ENCODE measurements around the gene KDM3B.
"Not testable (repeated sequence)": the region's sequence is repeated elsewhere in the genome, so short reads cannot be mapped to it uniquely, and the experiment has no call there.

KDM3B gene

DNA sequence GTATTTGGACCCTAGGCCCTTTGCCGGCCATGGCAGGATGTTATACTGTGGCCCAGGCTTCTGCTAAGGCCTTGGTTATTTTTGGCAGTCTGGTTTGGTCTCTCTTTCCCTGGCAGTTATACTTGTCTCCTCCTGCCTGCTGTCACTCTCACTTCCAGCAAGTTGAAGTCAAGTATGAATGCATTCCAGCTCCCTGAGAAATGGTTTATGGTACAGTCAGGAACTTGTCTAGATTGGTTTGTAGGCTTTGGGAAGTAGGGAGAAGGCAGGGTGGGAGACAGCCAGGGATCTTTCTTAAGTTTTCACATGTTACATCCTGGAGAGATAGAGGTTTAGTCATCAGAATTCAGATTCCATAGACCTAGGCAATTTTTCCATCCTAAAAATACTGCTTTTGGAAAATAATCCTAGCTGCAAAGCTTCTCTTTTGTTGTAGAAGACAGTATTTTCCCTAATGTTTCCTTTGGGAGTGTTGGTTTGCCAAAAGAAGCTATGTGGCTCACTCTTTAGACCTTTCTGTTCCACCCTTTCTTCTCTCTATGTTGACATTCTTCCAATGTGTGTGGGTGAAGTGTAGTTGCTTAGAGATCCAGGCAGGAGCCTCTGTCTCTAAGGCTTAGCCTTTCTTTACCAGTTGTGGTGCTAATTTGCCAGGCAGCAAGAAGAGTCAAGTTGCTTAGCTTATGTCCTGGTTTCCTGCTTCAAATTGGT, 2.5 kb upstream of the KDM3B start:
- no peak for DNase-seq (ENCODE audit: low spot score)

DNA sequence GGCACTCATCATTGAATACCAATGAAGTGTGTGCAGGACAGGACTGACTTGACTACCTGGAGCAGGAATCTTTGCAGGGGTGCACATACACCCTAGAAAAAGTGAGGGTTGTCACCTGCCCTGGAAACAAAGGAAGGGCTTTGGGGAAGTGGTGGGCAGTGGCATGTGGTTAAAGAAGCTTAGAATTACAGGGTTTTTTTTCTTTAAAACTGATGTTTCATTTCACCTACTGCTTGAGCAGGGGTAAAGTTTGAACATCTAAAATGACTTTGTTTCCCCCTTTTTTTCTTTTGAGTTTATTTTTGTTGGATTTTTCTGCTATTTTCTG, 2.0 kb upstream of the KDM3B start:
- no peak for DNase-seq (ENCODE audit: low spot score)

DNA sequence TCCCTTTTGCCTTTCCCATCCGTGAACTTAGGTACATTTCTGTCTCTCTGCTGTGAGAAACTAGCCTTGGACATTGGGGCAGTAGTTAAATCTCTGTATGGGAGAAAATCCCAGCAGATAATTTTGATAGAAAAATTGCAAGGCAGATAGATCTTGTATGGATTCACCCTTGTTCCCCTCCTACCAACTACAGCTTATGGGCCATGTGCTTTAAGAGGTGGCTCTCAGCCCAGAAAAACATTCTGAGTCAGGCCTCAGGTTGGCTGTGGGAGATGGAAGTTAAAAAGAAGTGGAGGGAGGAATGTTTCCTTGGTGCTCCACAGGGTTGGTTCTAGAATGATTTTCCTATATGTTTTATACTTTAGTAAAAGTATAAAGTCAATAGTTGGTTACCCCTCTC, 1.4 kb upstream of the KDM3B start:
- DNase-seq (ENCODE audit: low spot score): no peak

DNA sequence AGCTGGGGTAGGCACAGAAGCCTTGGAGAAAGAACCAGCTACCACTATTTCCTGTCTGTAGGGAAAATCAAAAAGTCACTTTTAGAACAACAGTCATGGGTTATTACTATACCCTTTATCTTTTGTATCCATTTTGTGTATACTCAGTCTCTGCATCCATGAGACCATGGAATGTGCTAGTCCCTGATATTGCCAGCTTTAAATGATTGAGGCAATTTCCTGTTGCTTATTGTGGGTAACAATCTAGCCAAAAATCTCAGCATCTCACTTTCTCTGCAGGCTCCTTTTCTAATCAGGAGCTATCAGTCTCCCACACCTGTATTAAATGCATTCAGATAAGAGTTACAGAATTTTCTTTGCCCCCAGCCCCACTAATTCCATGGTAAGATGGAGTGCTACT, 968 bp upstream of the KDM3B start:
- DNase-seq (ENCODE audit: low spot score): no peak

DNA sequence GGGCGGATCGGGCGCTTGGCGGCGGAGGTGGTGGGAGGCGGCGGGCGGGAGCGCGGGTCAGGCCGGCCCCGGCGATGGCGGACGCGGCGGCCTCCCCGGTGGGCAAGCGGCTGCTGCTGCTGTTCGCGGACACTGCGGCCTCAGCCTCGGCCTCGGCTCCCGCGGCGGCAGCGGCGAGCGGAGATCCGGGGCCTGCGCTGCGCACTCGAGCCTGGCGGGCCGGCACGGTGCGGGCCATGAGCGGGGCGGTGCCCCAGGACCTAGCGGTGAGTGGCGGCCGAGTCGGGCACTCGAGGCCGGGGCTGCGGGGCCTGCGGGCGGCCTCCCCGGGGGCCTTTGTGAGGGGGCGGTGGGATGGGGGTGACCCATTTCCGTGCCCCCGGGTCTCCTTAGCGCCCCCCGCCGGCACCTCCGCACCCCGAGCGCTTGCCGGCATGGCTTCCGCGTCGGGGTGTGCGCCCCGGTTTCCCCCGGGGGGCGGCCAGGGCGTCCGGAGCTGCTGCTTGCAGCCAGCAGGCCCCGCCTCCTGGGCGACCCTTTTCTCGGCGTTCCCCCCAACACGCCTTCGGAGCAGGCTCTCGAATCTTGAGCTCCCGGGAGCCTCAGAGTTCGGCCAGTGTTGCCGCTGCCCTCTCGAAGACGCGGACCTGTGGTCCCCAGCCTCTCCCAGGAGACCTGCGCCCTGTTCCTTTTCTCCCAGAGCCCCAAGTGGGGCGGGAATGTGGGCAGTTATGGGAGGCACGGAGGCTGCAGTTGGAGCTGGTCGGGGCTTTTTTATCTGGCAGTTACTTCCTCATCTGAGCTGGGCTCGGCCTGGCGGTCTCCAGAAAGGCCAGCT, 456 bp downstream of the KDM3B start:
- peak; percentile 55 for DNase-seq (ENCODE audit: low spot score)

DNA sequence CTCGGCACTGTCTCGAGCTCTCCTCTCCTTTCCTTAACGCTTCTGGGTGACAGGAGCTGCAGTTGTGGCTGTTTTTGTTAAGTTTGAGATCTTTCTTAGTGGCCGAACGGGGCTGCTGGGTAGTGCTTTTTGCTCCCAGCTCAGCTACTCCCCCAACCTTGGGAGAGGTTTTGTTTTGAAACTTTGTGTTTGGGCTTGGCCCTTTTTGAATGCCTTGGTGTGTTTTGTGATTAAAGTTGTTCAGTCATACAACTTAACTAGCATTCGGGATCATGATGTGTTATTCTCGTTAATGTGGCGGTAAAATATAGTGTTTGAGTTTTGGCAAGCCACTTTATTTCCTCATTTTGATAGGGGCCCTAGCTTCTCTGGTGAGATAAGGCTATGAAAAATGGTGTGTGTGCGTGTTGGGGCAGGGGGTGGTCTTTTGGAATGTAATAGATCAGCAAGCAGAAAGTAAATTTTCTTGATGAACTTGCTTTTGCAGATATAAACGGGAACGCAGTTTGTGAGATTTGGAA, 1.1 kb downstream of the KDM3B start:
- DNase-seq (ENCODE audit: low spot score): no peak

DNA sequence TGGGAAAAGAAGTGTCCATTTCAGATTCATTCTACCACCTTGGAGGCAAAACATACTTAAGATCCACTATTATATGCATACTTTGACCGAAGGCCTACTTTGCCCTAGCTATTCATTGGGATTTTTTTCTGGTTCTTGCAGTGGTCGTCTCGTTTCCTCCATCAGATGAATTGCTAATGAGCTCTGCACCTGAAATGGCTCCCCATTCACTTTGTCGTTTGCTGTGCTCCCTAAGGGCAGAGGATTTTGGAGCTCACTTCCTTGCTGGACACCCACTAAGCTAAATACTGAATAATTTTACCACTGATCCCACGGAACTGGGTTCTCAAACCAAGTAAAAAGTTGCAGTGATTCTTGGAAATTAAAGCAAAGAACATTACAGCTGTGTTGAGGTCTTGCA, 1.9 kb downstream of the KDM3B start:
- DNase-seq (ENCODE audit: low spot score): no peak

DNA sequence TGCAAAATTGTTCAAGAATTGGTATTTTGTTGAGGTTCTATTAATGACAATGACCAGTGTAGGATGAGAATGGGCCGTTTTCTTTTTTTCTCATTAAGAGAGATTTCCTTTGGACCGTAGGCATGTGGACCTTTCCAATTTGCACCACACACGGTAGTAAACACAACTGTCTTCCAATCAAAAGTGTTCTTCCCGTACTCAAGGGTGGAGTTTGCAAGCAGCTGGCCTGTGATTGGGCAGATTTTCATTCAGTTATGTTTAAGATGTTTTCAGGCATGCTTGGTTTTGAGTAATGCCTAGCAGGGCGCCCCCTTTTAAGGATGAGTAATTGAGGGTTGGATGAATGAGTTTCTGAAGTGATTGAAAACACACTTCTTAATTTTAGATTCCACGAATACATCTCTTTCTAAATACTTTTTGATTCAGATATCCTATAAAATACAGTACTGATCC, 2.5 kb downstream of the KDM3B start:
- DNase-seq (ENCODE audit: low spot score): no peak

DNA sequence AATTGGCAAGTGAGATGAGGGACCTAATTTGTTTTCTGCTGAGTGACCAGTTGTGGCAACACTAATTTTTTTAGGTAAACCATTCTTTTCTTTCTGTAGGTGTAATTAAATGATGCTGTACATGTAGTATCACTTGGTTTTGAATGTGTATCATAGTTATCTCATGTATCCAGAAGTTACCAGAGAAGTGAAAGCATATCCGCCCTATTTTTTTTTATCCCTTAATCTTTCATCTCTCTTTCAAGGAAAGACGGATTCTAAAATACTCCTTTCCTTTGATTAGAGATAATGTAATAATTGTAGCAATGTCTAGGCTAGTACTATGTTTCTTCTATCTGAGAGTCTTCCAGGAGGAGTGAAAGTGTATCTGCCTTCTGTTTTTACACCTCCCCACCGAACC, 7.1 kb downstream of the KDM3B start:
- no peak for DNase-seq (ENCODE audit: low spot score)

DNA sequence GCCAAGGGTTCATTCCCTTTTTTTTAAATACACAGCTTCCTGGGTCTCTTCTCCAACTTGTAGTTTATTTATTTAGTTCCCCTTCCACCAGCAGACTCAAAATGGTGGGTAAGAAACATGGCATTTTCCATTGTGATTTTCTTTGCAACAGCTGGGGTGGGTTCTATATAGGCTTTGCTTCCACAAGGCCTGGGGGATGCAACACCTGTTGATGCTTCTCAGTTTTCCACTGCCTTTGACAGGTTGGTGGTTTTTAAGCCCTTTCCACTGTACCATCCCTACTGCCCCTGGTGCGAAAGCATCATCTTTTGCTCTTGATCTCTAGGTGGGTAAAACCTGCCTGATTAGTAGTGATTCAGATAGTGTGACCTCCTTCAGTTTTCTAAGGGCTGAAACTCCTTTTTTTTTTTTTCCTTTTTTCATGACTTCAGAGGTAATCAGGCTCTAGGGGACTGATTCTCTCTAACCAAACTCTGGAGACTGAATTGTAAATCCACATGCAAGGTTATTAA, 8.5 kb downstream of the KDM3B start:
- DNase-seq (ENCODE audit: low spot score): no peak

DNA sequence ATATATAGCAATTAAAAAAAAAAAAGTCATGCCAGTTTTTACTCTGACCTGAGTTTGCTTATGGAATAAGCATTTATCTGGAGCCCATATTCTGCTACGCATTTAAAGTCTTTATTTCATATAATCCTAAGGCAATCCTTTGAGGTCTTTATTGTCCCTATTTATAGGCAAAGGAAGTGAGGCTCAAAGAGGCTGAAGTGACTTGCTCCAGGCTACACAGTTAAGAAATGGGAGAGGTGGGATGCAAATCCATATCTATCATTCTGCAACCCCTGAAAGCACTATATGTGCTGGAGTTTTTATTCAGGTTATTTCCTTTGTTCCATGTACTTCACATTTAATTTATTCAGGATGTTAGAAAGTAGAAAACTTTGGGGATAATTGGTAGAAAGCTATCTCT, 12.1 kb downstream of the KDM3B start:
- no peak for DNase-seq (ENCODE audit: low spot score)

DNA sequence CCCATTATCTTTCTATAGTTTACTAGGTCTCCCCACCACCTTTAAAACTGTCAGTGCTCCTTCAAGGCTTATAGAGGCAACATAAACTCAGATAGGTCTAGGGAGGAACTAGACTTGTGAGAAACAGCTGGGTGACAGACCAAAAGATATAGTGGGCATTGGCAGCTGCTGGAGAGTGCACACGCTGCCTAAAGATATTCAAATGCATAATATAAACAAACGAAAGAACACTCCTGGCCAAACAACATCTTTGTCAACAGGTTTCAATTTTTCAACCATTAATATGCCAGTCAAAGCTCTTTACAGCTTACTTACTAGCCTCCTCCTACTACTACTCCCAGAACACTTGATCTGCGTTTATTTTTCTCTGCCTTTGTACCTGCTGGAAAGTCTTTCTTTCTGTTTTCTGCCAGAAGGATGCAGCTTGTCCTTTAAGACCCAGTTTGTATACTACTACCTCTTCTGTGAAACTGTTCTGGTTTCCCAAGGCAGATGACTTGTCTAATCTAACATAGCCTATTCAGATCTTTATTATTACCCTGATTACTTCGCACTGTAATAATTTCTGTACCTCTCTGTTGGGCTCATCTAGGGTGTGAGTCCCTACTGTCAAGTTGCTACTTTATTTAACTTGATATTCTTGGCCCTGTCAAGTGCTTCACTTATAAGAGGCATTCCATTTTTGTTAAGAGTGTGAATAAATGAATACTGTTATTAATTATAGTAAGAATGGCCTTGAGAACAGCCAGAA, 14.3 kb downstream of the KDM3B start:
- DNase-seq (ENCODE audit: low spot score): no peak

DNA sequence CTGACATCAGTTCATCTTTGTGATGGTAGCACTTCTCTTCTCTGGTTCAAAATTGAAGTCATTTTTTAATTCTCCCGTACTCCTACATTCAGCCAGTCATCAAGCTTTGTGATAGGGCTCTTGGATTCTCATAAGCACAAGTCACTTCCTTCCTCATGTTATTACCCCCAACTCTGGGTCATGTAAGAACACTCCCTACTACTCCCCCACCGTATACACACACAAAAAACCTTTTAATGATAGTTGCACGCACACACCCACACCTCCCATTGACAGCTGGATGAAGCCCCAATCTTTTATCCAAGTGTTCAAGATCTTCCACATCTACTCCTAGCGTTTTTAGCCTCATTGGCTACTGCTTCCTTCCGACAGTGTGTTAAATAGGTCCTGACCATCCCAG, 16.8 kb downstream of the KDM3B start:
- no peak for DNase-seq (ENCODE audit: low spot score)

DNA sequence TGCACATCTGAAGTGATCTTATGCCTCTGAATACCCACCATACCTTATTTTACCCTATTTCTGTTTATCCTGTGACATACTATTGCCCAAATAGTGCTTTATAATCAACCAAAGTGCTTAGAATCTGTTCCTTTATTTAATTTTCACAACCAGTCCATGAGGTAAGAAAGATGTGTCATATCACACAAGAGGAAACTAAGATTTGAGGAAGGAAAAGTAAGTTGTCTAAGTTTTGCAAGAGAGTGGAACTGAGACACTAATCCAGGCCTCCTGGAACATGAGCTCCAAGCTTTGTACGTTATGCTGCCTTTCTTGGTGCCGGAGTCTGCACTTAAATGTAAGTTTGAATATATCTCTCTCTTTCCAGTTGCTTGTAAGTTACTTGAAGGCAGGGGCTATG, 17.2 kb downstream of the KDM3B start:
- no peak for DNase-seq (ENCODE audit: low spot score)

DNA sequence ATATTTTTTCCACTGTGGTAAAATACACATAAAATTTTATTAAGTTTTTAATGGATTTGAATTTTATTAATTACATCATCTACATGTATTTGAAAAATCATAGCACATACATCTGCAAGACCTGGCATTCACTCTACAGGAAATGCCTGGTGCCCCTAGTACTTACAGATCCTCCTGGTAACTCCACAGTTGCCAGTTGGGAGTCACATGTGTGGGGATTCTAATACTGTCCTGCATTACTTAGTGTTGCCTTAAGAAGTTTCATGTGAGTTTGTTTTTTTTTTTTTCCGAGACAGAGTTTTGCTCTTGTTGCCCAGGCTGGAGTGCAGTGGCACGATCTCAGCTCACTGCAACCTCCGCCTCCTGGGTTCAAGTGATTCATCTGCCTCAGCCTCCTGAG, 18.1 kb downstream of the KDM3B start:
- no peak for DNase-seq (ENCODE audit: low spot score)

DNA sequence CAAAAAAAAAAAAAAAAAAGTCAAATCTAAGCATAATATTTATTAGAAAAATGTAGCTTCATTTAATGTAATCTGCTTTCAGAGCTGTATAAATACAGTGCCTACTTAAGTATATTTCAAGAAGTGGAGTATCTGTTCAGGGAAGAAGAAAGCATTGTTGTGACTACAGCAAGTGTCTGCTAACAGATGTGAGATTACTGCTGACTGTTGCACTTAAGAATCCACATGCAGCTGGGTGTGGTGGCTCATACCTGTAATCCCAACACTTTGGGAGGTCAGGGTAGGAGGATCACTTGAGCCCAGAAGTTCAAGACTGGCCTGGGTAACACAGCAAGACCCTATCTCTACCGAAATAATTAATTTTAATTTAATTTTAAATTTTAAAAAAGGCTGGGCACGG, 19.0 kb downstream of the KDM3B start:
- no peak for DNase-seq (ENCODE audit: low spot score)

DNA sequence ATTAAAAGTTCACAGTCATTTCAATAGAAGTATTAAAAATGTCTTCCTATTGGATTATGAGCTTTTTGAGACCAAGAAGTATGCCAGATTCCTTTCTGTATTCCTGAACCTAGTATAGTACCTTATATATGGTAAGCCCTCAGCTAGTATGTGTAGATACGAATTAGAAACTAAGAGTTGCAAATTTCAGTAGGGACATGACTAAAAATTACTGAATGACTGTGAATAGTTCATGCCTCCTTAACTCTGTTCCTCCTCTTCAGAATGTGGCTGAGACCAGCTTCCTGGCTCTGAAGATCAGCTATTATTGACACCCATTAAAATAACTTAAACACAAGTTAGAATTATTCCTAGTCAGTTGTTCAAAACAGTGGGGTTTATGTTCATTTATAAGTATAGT, 19.7 kb downstream of the KDM3B start:
- no peak for DNase-seq (ENCODE audit: low spot score)

DNA sequence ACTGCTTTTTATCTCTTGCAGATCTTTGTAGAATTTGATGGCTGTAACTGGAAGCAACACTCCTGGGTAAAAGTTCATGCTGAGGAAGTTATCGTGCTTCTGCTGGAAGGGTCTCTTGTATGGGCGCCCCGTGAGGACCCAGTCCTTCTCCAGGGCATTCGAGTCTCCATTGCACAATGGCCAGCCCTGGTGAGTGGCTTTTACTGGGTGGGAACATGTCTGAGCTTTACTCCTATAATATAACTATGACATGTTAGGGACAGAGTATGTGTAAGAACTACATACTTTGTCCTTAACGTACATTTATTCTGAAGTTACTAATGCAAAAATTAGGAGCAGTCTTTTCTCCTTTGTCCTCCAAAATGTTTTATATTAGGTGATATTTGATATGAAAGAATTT, 20.2 kb downstream of the KDM3B start:
- DNase-seq (ENCODE audit: low spot score): no peak

DNA sequence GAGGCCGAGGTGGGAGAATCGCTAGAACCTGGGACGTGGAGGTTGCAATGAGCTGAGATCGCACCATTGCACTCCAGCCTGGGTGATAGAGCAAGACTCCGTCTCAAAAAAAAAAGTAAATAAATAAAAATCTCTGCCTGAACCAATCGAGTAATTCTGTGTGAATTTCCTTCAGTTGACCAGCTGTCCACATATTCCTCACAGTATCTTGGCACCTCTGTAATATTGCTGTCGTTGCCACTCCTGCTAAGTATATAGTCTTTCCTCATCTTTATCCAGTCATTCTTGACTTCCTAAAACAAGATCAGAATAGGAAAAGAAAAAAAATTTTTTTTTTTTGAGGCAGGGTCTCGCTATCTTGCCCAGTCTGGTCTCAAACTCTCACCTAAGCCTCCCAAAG, 29.9 kb downstream of the KDM3B start:
- no peak for DNase-seq (ENCODE audit: low spot score)

DNA sequence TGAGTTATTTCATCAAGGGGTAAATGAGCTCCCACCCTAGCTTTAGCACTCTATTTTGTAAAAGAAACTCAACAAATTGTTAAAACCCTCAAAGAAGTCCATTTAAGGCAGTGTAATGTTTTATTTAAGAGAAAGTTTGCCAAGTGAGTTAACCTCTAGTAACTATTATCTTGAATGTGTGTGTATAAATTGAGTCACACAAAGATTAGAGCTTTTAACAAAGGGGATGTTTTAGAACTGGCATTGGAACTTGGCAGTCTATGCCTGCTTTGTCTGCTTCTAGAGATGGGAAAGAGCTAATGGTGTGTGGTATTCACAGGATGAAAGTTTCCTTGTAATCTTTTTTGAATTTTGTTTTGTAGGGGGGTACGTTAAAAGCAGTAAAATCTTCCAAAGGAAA, 33.2 kb downstream of the KDM3B start:
- DNase-seq (ENCODE audit: low spot score): no peak

DNA sequence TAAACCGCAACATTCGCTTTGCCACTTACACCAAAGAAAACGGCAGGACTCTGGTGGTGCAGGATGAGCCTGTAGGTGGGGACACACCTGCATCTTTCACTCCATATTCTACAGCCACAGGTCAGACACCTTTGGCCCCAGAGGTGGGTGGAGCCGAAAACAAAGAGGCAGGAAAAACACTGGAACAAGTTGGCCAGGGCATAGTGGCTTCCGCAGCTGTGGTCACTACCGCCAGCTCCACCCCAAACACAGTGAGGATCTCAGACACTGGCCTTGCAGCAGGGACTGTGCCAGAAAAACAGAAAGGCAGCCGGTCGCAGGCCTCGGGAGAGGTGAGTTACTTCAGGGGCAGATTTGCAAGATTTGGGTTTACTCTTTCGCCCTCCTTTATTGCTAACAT, 33.8 kb downstream of the KDM3B start:
- no peak for DNase-seq (ENCODE audit: low spot score)

DNA sequence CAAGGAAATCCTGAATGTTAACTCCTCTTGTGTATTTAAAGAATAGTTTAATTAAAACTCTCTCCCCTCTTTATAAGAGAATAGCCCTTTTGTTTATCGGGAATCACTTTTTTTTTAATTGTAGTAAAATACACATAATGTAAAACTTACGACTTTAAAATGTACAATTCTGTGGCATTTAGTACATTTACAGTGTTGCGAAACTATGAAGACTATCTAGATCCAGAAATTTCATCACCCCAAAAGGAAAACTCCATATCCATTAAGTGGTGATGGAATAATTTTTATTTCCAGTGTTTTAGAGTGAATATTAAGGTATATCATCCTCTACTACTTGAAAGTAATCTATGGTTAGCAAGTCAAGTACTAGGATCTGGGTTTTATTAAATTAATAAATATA, 36.8 kb downstream of the KDM3B start:
- DNase-seq (ENCODE audit: low spot score): no peak

DNA sequence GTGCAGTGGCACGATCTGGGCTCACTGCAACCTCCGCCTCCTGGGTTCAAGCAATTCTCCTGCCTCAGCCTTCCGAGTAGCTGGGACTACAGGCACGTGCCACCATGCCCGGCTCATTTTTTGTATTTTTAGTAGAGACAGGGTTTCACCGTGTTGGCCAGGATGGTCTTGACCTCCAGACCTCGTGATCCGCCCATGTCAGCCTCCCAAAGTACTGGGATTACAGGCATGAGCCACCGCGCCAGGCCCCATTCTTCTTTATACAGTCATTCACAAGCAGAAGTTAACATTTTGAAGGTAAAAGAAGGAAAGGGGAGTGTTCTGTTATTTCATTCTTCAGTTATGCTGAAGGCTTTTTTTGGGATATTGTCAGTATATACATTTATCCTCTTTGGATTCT, 37.4 kb downstream of the KDM3B start:
- not testable (repeated sequence) for DNase-seq (ENCODE audit: low spot score)

All from HuH-7 (cell line).